ENCODE data around the gene KCNT2.
"Not testable (repeated sequence)": the region's sequence is repeated elsewhere in the genome, so short reads cannot be mapped to it uniquely, and the experiment has no call there.

Gene KCNT2

DNA sequence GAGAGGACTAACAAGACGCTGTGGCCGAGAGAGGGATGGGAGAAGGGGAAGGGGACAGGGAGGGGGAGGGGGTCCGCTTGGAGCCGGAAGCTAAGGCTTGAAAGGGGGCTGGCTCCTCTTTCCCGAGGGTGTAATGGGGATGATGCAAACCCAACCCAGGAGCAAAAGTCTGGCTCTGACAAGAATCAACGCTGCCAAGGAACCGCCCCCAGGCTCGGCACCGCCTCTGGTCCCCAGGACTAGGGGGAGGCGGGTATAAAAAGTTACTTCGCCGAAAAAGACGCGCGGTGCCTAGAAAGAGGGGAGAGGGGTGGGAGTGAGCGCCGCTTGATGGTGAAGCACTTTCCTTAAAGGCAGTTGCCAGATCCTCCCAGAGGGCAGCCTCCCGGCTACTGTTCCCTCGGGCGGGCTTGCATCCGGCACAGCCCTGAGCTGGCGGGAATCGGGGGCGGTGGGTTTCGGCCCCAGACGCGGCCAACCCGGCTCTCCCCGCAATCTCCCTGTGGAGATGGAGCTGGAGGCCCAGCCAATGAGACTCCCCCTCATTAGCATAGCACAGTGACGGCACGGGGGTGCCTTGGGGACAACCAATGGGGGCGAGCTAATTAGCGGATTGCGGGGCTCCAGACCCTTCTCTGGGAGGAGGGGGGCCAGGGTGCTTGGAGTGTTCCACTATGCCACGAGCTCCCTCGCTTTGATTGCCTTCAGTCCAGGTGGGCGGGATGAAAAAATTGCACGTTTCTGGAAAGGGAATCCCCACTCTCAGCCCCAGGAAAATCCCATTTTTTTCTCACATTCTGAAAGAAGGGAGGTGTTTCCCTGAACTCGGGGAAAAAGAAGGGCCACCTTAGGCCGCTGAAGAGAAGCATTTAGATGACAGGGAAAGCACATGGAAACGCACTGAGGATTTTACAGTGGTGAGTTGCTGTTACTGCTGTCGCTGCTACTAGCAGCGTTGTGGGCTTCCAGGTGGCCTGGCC is at the start of gene KCNT2:
KCNT2 (minus strand) TSS at position 51 of the 980 bp plus-strand sequence. CDS start 131 bp downstream, outside the sequence.
- no peak for ATAC-seq

GRCh38 chr1:196655494-196655893 is 47.3 kb upstream of the KCNT2 start:
- no peak for ATAC-seq

- ATAC-seq = no peak
Observed at GRCh38 chr1:196655071-196655470, 46.8 kb upstream of the KCNT2 start.

- no peak for ATAC-seq
Observed at GRCh38 chr1:196654271-196654670, 46.0 kb upstream of the KCNT2 start.

GRCh38 chr1:196651637-196652215 is 43.5 kb upstream of the KCNT2 start, which contains the start of gene CFH:
TSS of gene CFH (plus strand) at chr1:196652043. CDS start at chr1:196652118, 75 bp downstream.
- no peak for ATAC-seq

GRCh38 chr1:196651079-196651478 is 42.8 kb upstream of the KCNT2 start:
- ATAC-seq = no peak

GRCh38 chr1:196650403-196650802 is 42.2 kb upstream of the KCNT2 start:
- no peak for ATAC-seq

DNA sequence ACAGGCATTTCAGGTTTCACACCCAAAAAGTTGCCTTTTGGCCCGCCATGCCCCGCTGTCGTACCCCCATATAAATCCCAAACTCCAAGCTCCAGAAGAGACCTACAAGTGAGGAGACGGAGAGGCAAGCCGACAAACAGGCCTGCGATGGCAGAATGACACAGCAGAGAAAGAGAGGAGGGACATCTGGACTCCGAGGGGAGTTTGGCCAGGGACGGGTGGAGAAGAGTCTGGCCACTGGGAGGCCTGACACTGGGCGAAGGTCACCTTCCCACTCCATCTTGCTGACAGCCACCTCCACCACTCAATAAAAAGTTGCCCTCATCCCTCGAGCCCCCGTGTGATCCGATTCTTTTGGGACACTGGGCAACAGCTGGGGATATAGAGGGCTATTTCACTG is 41.8 kb upstream of the KCNT2 start:
- ATAC-seq = no peak

GRCh38 chr1:196640976-196641375 is 32.7 kb upstream of the KCNT2 start:
- no peak for ATAC-seq

GRCh38 chr1:196639291-196639690 is 31.1 kb upstream of the KCNT2 start:
- not testable (repeated sequence) for ATAC-seq

GRCh38 chr1:196638466-196638865 is 30.2 kb upstream of the KCNT2 start:
- ATAC-seq = no peak

- no peak for ATAC-seq
Observed at GRCh38 chr1:196637606-196638005, 29.4 kb upstream of the KCNT2 start.

DNA sequence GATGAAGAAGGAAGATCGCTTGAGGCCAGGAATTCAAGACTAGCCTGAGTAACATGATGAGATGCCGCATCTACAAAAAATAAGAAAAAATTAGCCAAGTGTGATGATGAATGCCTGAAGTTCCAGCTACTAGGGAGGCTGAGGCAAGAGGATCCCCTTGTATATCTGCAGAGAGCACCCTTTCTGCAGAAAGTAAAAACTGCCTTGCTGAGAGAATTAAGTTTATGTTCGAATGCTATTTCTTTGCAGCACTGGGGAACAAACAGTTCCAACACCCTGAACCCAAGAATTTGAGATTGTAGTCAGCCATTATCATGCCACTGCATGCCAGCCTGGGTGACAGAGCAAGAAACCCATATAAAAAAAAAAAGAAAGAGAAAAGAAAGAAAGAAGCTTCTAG is 20.6 kb upstream of the KCNT2 start:
- no peak for ATAC-seq

GRCh38 chr1:196623079-196623478 is 14.8 kb upstream of the KCNT2 start:
- no peak for ATAC-seq

DNA sequence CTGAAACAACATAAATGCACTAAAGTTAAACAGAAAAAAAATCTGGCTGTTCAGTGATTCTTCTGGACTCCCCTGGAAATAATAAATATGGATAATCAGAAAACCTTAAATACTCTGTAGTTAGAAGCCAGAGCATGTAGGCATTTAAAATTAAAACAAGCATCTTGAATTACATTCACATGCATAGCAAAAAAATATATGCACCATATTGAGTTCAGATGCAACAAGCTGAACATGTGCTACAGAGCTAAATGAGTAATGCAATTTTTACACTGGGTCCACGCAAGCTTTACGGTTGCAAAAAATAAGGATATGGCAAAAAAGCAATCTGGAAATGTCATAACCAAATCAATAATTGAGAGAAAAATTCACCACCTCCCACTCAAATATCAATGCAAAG is 11.5 kb upstream of the KCNT2 start:
- no peak for ATAC-seq

- ATAC-seq = no peak
Observed at GRCh38 chr1:196611873-196612272, 3.6 kb upstream of the KCNT2 start.

DNA sequence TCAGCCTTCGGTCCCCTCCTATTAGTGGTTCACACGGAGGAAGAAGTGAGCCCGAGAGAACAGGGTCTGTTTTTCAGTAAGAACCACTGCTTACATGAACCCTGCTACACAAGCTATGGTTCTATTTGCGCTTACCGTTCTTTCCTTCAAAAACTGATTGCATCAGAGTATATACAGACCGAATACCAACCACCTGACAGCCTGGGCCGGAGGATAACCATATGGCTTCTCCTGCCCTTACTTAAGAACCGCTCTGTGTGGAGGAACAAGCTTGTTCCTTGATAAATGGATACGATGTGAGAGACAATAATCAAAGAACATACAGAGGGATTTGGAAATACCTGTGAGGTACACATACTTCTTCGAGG is 1.1 kb upstream of the KCNT2 start:
- no peak for ATAC-seq

GRCh38 chr1:196607981-196608380 is 259 bp downstream of the KCNT2 start:
- ATAC-seq = no peak

- no peak for ATAC-seq
Observed at GRCh38 chr1:196603651-196604050, 4.6 kb downstream of the KCNT2 start.

- ATAC-seq = no peak
Observed at GRCh38 chr1:196598942-196599748, 9.1 kb downstream of the KCNT2 start.

DNA sequence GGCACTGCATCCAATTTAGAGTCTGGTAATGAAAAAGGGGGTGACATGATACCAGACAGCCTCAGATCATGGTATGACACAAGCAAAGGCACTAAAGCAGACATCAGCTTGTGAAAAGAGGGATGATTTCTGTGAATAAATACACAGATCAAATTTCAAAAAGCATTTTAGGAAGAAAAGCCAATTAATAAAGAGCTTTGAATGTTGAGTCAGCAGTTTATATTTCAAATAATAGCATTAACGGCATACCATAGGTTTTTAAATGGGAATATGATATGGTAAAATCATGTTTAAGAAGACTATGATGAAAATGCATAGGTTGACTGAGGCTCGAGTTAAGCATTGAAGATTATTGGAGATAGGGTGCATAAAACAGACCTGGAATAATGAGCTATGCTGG is 13.5 kb downstream of the KCNT2 start:
- no peak for ATAC-seq

GRCh38 chr1:196593955-196594354 is 14.3 kb downstream of the KCNT2 start:
- ATAC-seq = no peak

DNA sequence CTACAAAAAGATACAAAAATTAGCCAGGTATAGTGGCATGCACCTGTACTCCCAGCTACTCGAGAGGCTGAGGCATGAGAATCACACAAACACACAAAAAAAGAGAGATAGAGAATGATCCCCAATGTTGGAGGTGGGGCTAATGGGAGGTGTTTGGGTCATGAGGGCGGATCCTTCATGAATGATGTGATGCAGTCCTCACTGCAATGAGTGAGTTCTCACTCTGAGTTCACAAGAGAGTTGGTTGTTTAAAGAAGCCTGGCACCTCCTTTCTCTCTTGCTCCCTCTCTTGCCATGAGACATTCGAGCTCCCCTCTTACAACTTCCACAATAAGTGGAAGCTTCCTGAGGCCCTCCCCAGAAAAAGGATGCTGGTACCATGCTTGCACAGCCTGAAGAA is 17.3 kb downstream of the KCNT2 start:
- ATAC-seq = no peak
